Fibroblast of pulmonary artery (primary cell): ENCODE data around the gene RTN1.

Experiments
- DNase-seq: peaks from one replicate; pipeline ENCODE4 v3.0.0-alpha.2; 2010; ENCODE audit warnings: low read depth
- H3K4me3 ChIP-seq: replicated peaks from 2 replicates; pipeline ENCODE4 v1.5.1; 2011; ENCODE audit warnings: low read depth, mild to moderate bottlenecking, control low read depth, low read length, moderate library complexity
- TF ChIP-seq, protein P1 (sequence below): IDR thresholded peaks from 2 replicates; pipeline ENCODE4 v1.5.1; 2011; ENCODE audit warnings: mild to moderate bottlenecking, control low read depth, low read length, inconsistent platforms; ENCODE audit errors: missing control alignments

Gene RTN1

GRCh38 chr14:59638885-59639284, 231.7 kb downstream of the RTN1 start:
- DNase-seq: no peak
- TF ChIP-seq, protein P1, sequence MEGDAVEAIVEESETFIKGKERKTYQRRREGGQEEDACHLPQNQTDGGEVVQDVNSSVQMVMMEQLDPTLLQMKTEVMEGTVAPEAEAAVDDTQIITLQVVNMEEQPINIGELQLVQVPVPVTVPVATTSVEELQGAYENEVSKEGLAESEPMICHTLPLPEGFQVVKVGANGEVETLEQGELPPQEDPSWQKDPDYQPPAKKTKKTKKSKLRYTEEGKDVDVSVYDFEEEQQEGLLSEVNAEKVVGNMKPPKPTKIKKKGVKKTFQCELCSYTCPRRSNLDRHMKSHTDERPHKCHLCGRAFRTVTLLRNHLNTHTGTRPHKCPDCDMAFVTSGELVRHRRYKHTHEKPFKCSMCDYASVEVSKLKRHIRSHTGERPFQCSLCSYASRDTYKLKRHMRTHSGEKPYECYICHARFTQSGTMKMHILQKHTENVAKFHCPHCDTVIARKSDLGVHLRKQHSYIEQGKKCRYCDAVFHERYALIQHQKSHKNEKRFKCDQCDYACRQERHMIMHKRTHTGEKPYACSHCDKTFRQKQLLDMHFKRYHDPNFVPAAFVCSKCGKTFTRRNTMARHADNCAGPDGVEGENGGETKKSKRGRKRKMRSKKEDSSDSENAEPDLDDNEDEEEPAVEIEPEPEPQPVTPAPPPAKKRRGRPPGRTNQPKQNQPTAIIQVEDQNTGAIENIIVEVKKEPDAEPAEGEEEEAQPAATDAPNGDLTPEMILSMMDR: no peak

DNA sequence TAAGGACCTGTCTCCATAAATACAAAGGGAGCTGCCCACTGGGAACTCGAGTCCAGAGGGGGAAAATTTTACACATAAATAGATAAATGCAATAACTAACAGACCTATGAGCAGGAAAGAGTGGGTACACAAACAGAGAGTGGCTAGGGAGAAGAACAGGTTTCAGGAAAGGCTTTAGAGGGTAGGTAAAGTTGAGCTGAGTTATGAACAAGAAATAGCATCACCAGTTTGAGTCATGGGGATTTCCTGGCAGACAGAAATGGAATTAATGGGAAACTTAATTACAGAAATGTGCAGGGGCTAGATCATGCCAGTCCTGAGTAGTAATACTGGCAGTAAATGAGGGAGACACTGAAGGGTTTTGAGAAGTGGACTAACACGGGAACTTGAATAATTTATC, 236.0 kb downstream of the RTN1 start:
- TF ChIP-seq, protein P1: no peak
- H3K4me3 ChIP-seq: no peak overlapping the region
- DNase-seq: no peak

More at GRCh38 chr14:59638885-59639284, 231.7 kb downstream of the RTN1 start:
- no peak overlapping the region for H3K4me3 ChIP-seq

DNA sequence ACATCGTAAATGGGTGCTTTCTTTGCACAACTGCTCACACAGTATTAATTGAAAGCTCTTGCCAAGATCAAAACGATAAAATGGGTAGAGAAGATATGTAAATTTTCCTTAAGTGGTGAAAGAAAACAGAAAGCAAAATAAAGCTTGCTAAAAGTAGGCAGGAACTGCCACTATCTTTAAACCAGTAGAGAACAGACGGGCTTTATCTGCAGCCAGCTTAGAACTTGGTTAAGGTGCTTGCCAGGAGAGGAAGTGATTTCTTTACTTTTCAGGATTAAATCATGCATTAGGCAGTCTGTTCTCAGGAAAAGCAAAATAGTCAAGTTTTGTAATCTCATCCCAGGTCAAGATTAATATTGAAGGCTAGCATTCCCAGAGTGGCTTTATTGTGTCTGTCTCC, 237.1 kb downstream of the RTN1 start:
- TF ChIP-seq, protein P1: no peak
- no peak overlapping the region for H3K4me3 ChIP-seq
- no peak for DNase-seq

DNA sequence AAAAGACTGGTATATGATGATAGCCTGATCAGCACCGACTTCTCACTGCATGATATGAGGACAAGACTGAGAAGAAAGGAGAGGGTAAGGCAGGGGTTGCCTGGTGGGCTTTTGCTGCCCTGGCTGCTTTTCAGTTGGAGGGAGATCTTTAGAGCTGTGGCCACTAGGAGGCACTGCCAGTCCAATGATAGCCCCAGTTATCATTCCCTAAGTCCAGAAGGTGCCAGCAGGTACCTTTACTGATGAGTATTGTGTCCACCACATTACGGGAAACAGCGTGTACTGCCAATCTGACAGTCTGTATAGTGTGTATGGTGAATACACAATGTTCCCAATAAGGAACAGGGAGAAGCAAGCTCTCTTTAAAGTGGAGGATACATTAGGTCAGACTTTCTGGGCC, 238.2 kb downstream of the RTN1 start:
- TF ChIP-seq, protein P1: peak; percentile 69
- peak; percentile 49 for DNase-seq
- H3K4me3 ChIP-seq: no peak overlapping the region

DNA sequence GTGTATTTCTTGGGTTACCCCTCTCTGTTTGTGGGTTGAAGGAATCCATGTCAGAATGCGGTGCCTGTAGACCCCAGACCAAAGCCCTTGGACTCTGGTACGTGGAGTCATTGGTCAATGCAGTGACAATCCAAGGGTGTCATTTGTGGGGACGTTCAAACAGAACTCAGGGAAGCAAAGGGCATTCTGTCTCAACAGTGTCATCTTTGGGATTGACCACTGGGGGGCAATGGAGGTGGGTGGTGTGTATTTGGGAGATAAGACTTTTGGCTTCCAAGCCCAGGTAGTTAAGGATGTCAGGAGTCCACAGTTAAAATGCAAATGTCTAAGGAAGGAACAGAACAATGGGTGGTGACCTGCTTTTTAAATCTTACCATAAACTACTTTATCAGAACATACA, 239.3 kb downstream of the RTN1 start:
- H3K4me3 ChIP-seq: no peak overlapping the region
- DNase-seq: peak; percentile 1
- TF ChIP-seq, protein P1: peak; percentile 26

DNA sequence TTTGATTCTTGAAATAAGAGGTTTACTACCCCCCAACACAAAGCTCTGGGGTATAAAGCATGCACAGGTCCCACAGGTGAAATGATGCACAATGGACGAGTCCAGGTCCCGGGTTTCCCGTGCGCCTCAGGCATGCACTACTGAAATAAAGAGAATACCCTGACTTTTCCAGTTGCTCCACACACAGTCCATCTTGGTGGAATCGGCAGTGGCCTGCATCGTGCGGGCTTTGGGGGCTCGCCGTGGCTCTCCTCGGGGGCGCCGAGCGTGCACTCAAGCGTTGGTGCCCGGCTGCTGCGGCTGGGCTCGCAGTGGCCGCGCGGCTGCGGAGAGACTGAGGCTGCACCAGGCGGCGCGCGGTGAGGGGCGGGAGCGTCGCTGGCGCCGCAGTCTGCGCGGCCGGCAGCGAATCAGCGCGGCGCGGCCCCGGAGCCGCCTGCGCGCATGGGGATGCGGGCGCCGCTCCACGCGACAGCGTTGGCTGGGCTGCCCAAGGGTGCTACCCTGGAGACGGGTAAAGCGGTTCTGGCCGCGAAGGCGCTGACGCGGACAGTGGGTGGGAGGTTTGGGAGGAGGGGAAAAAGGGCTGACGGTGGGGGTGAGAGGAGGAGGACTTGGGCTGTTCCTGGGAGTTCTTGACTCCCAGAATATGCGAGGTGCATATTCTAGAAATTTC, 240.2 kb downstream of the RTN1 start:
- TF ChIP-seq, protein P1: no peak
- H3K4me3 ChIP-seq: peak overlapping the region; percentile 11

More for the DNA sequence above, 240.2 kb downstream of the RTN1 start:
- DNase-seq: peak; percentile 6
